ENCODE data around the gene BTBD10. TPM values are rescaled to one million over a fixed set of nuclear protein-coding genes. Genes with fewer than 3 reads are reported as not detected.
"Not testable (repeated sequence)": the region's sequence is repeated elsewhere in the genome, so short reads cannot be mapped to it uniquely, and the experiment has no call there.

BTBD10 gene
- total RNA-seq, 4 donors from 2014 or later: 13.8 to 33.3 (median 27.1) TPM

- H3K4me1 ChIP-seq: no peaks in the 10 kb centered on the region
- H3K27ac ChIP-seq: no peak overlapping the region
- H3K4me3 ChIP-seq: no peak overlapping the region
- TF ChIP-seq CTCF (IDR thresholded peaks at IDR 0.05): no peak
- no peak for TF ChIP-seq POLR2A (IDR thresholded peaks at IDR 0.05)
- H3K9me3 ChIP-seq: no peaks in the 10 kb centered on the region
- H3K27me3 ChIP-seq: no peaks in the 10 kb centered on the region
- no peaks in the 10 kb centered on the region for H3K36me3 ChIP-seq
- no peak for DNase-seq
Measured at GRCh38 chr11:13429288-13429687, 33.7 kb downstream of the BTBD10 start.

GRCh38 chr11:13427440-13427839 is 35.6 kb downstream of the BTBD10 start:
- DNase-seq: no peak
- Histone ChIP-seq H3K27ac (no peak overlapping the region), H3K4me1 (no peaks in the 10 kb centered on the region), H3K27me3 (no peaks in the 10 kb centered on the region), H3K9me3 (no peaks in the 10 kb centered on the region), H3K36me3 (no peaks in the 10 kb centered on the region), H3K4me3 (no peak overlapping the region)
- TF ChIP-seq CTCF (IDR thresholded peaks at IDR 0.05): no peak
- TF ChIP-seq POLR2A (IDR thresholded peaks at IDR 0.05): no peak

GRCh38 chr11:13423372-13423771 is 39.6 kb downstream of the BTBD10 start:
- TF ChIP-seq POLR2A (IDR thresholded peaks at IDR 0.05): no peak
- no peak for TF ChIP-seq CTCF (IDR thresholded peaks at IDR 0.05)

GRCh38 chr11:13421561-13421960 is 41.5 kb downstream of the BTBD10 start:
- TF ChIP-seq POLR2A (IDR thresholded peaks at IDR 0.05) (no peak), CTCF (IDR thresholded peaks at IDR 0.05) (no peak)
- Histone ChIP-seq H3K27ac (no peak overlapping the region), H3K36me3 (peaks cover 0 to 9% (median 0%) of the 10 kb centered on the region in 3 donors), H3K4me3 (no peak overlapping the region), H3K27me3 (no peaks in the 10 kb centered on the region), H3K9me3 (no peaks in the 10 kb centered on the region), H3K4me1 (no peaks in the 10 kb centered on the region)
- DNase-seq: no peak

More at GRCh38 chr11:13423372-13423771, 39.6 kb downstream of the BTBD10 start:
- no peak overlapping the region for H3K4me3 ChIP-seq
- no peaks in the 10 kb centered on the region for H3K4me1 ChIP-seq
- H3K27me3 ChIP-seq: no peaks in the 10 kb centered on the region
- DNase-seq: no peak
- peaks cover 0 to 4% (median 0%) of the 10 kb centered on the region in 3 donors for H3K36me3 ChIP-seq
- no peak overlapping the region for H3K27ac ChIP-seq
- no peaks in the 10 kb centered on the region for H3K9me3 ChIP-seq

- TF ChIP-seq POLR2A (IDR thresholded peaks at IDR 0.05) (no peak), CTCF (IDR thresholded peaks at IDR 0.05) (no peak)
- peaks cover 0 to 52% (median 0%) of the 10 kb centered on the region in 3 donors for H3K36me3 ChIP-seq
Measured at GRCh38 chr11:13415201-13415600, 47.8 kb downstream of the BTBD10 start.

GRCh38 chr11:13405220-13405619 is 57.8 kb downstream of the BTBD10 start:
- no peak for DNase-seq

More at GRCh38 chr11:13415201-13415600, 47.8 kb downstream of the BTBD10 start:
- no peak for DNase-seq
- H3K27me3 ChIP-seq: no peaks in the 10 kb centered on the region
- no peak overlapping the region for H3K4me3 ChIP-seq
- no peaks in the 10 kb centered on the region for H3K9me3 ChIP-seq
- no peaks in the 10 kb centered on the region for H3K4me1 ChIP-seq
- H3K27ac ChIP-seq: no peak overlapping the region

GRCh38 chr11:13398335-13398734 is 64.7 kb downstream of the BTBD10 start:
- H3K4me3 ChIP-seq, H3K9me3 ChIP-seq, DNase-seq: not testable (repeated sequence)

More at GRCh38 chr11:13405220-13405619, 57.8 kb downstream of the BTBD10 start:
- no peaks in the 10 kb centered on the region for H3K4me1 ChIP-seq
- H3K36me3 ChIP-seq: peaks cover 0 to 21% (median 0%) of the 10 kb centered on the region in 3 donors
- TF ChIP-seq POLR2A (IDR thresholded peaks at IDR 0.05) (no peak), CTCF (IDR thresholded peaks at IDR 0.05) (no peak)
- no peak overlapping the region for H3K27ac ChIP-seq
- no peak overlapping the region for H3K4me3 ChIP-seq
- H3K9me3 ChIP-seq: no peaks in the 10 kb centered on the region
- H3K27me3 ChIP-seq: no peaks in the 10 kb centered on the region

More at GRCh38 chr11:13398335-13398734, 64.7 kb downstream of the BTBD10 start:
- peaks cover 0 to 18% (median 0%) of the 10 kb centered on the region in 3 donors for H3K36me3 ChIP-seq
- H3K27ac ChIP-seq, H3K4me1 ChIP-seq, H3K27me3 ChIP-seq: not testable (repeated sequence)

All from Peyer's patch (tissue), 4 donors.